Endothelial cell of umbilical vein (primary cell): ENCODE measurements around the gene PERCC1. TPM values are rescaled to one million over a fixed set of nuclear protein-coding genes. Genes with fewer than 3 reads are reported as not detected.

Experiments
- BruUV-seq: library from RNA; stranded (reverse); fragments of 400-500 nt; replicated peaks from 2 replicates; lab custom pipeline; 2021; lab: Mats Ljungman, UMichigan
- CTCF ChIA-PET: fragments of 300-600, 350-600 bp; sonication (Branson Sonifier 250); formaldehyde crosslinking; loops from one replicate; lab custom pipeline; 2021; ENCODE audit warnings: antibody characterized with exemption, inconsistent platforms; lab: Charles Lee
- POLR2A ChIA-PET: fragments of 300-600, 350-600 bp; sonication (Branson Sonifier 250); formaldehyde crosslinking; loops from one replicate; lab custom pipeline; 2021; ENCODE audit warnings: antibody characterized with exemption, inconsistent platforms; lab: Charles Lee
- DNase-seq: peaks from one replicate; pipeline ENCODE4 v3.0.0-alpha.2; 2011; ENCODE audit warnings: low read depth, low spot score
- FAIRE-seq: peaks from 2 replicates; lab custom pipeline; 2011; peaks lifted over from hg19 to GRCh38; lab: Jason Lieb, UNC
- H2AFZ ChIP-seq: 2 replicates; pipeline ENCODE4 v1.6.0; 2012; ENCODE audit warnings: low read depth, low read length, control low read depth, inconsistent platforms
- H3K27ac ChIP-seq: 2 replicates; pipeline ENCODE4 v1.5.1; 2011; ENCODE audit warnings: low read depth, mild to moderate bottlenecking, control low read depth, low read length, moderate library complexity; ENCODE audit not compliant: insufficient read depth
- H3K27me3 ChIP-seq, 2 experiments: 2 replicates each; pipeline versions ENCODE4 v1.6.0 to v1.6.1; 2011; ENCODE audit warnings: low read length in 2 of 2, mixed read lengths in 1 of 2; ENCODE audit not compliant: control insufficient read depth in 2 of 2, insufficient read depth in 2 of 2
- H3K36me3 ChIP-seq, 2 experiments: 2 replicates in 1 of 2; 3 replicates in 1 of 2; pipeline ENCODE4 v1.5.1; 2011; ENCODE audit warnings: low read length in 2 of 2, mild to moderate bottlenecking in 1 of 2, moderate library complexity in 1 of 2; ENCODE audit not compliant: control insufficient read depth in 2 of 2, insufficient read depth in 2 of 2; ENCODE audit errors: extremely low read depth in 1 of 2
- H3K4me1 ChIP-seq: 3 replicates; pipeline ENCODE4 v1.5.1; 2011; ENCODE audit warnings: mild to moderate bottlenecking, low read length; ENCODE audit not compliant: control insufficient read depth, insufficient read depth; ENCODE audit errors: extremely low read depth
- H3K4me2 ChIP-seq: 2 replicates; pipeline ENCODE4 v1.6.1; 2011; ENCODE audit warnings: low read length, control low read depth, mixed read lengths; ENCODE audit not compliant: insufficient read depth
- H3K4me3 ChIP-seq, 3 experiments: fragments of 200-600 bp in 1 of 3; sonication (generic), shearing (Covaris generic) in 1 of 3; replicated peaks in 1 of 3; 2 replicates each; pipeline ENCODE4 v1.5.1; 2011 to 2016; ENCODE audit warnings: control low read depth in 3 of 3, low read length in 3 of 3, mild to moderate bottlenecking in 2 of 3, inconsistent platforms in 1 of 3, low read depth in 1 of 3, moderate library complexity in 1 of 3; ENCODE audit not compliant: insufficient read depth in 1 of 3
- H3K79me2 ChIP-seq: 2 replicates; pipeline ENCODE4 v1.6.0; 2012; ENCODE audit warnings: low read length, inconsistent platforms; ENCODE audit not compliant: control insufficient read depth, insufficient read depth
- H3K9ac ChIP-seq: replicated peaks from 2 replicates; pipeline ENCODE3; 2011; ENCODE audit warnings: low read length, control low read depth; ENCODE audit not compliant: insufficient read depth; ENCODE audit errors: extremely low read depth
- H3K9me1 ChIP-seq: replicated peaks from 3 replicates; pipeline ENCODE4 v1.6.0; 2011; ENCODE audit warnings: mild to moderate bottlenecking, low read length; ENCODE audit not compliant: control insufficient read depth, insufficient read depth; ENCODE audit errors: extremely low read depth
- H3K9me3 ChIP-seq: replicated peaks from 2 replicates; pipeline ENCODE4 v1.5.1; 2012; ENCODE audit warnings: low read length, inconsistent platforms; ENCODE audit not compliant: control insufficient read depth, insufficient read depth
- H4K20me1 ChIP-seq: replicated peaks from 2 replicates; pipeline ENCODE3; 2011; ENCODE audit warnings: mild to moderate bottlenecking, low read length; ENCODE audit not compliant: control insufficient read depth, insufficient read depth; ENCODE audit errors: extremely low read depth
- CTCF ChIP-seq, 2 donors: IDR thresholded peaks; 1 replicate in 1 of 2; 2 replicates in 1 of 2; pipeline ENCODE4 v1.5.1; 2011; ENCODE audit warnings: low read length in 2 of 2, mild to moderate bottlenecking in 2 of 2, moderate library complexity in 2 of 2, control low read depth in 1 of 2, inconsistent platforms in 1 of 2, low read depth in 1 of 2; ENCODE audit not compliant: insufficient read depth in 1 of 2; ENCODE audit errors: extremely low read depth in 1 of 2
- EZH2 ChIP-seq: IDR thresholded peaks from 2 replicates; pipeline ENCODE4 v1.6.1; 2012; ENCODE audit warnings: borderline replicate concordance, low read depth, mild to moderate bottlenecking, moderate library complexity, low read length, inconsistent platforms; ENCODE audit not compliant: severe bottlenecking
- FOS ChIP-seq: IDR thresholded peaks from 2 replicates; pipeline ENCODE4 v1.6.1; 2011; ENCODE audit warnings: mild to moderate bottlenecking, low read length, moderate library complexity, borderline replicate concordance; ENCODE audit not compliant: insufficient read depth
- GATA2 ChIP-seq: IDR thresholded peaks from 2 replicates; pipeline ENCODE4 v1.7.0; 2011; ENCODE audit warnings: low read depth, mild to moderate bottlenecking, moderate library complexity, mixed read lengths, low read length; ENCODE audit not compliant: insufficient read length, insufficient read depth
- JUN ChIP-seq: IDR thresholded peaks from 2 replicates; pipeline ENCODE4 v1.6.1; 2011; ENCODE audit warnings: borderline replicate concordance, low read depth; ENCODE audit not compliant: insufficient read length, insufficient read depth
- MAX ChIP-seq: IDR thresholded peaks from 2 replicates; pipeline ENCODE4 v1.6.1; 2011; ENCODE audit not compliant: insufficient read depth, insufficient read length
- MYC ChIP-seq: IDR thresholded peaks from one replicate; pipeline ENCODE4 v1.6.1; 2011; ENCODE audit warnings: mild to moderate bottlenecking, low read depth, low read length
- POLR2A ChIP-seq: IDR thresholded peaks from 2 replicates; pipeline ENCODE4 v1.6.1; 2012; ENCODE audit warnings: low read depth, mild to moderate bottlenecking, control low read depth, low read length
- POLR2AphosphoS5 ChIP-seq: IDR thresholded peaks from 2 replicates; pipeline ENCODE4 v1.6.1; 2012; ENCODE audit warnings: low read depth, mild to moderate bottlenecking, control low read depth, low read length, moderate library complexity; ENCODE audit not compliant: insufficient read depth
- dilution Hi-C: fragments of 300-500 bp; cut with MboI; formaldehyde crosslinking; loops from one replicate; pipeline ENCODE4 v1.15.0; 2019; ENCODE audit warnings: low sequenced_read_pairs; ENCODE audit not compliant: extremely low pct_ligation_motif_present
- intact Hi-C: fragments of 100-400 bp; cut with micrococcal nuclease; formaldehyde crosslinking; loops from one replicate; pipeline ENCODE4 v1.10.0; 2022
- polyA plus RNA-seq, 4 experiments: library from polyadenylated mRNA; depleted of rRNA in 3 of 4; stranded (reverse) in 3 of 4; unstranded in 1 of 4; fragments of >200 nt; gene quantifications; 2 replicates each; pipeline versions ENCODE4 v1.2.1 to v1.2.3, GENCODE V29; 2011 to 2012; ENCODE audit warnings: missing spikeins in 1 of 4
- total RNA-seq: library from RNA; stranded (reverse); gene quantifications from 2 replicates; pipeline ENCODE4 v1.2.3, GENCODE V29; 2021

PERCC1 gene
- total and polyA plus RNA-seq, 2 donors (not counting 3 experiments of a cell fraction or from before 2014, with no cell fraction given), result not detected

- Histone ChIP-seq H3K4me3 (no peak overlapping the region), H4K20me1 (no peaks in the 10 kb centered on the region), H3K36me3 (peaks cover 0 to 22% of the 10 kb centered on the region in 2 experiments), H3K9me3 (no peaks in the 10 kb centered on the region), H3K79me2 (no peaks in the 10 kb centered on the region), H3K9me1 (no peaks in the 10 kb centered on the region), H3K27me3 (no peaks in the 10 kb centered on the region), H2AFZ (no peak overlapping the region), H3K4me2 (no peak overlapping the region), H3K27ac (no peak overlapping the region), H3K9ac (no peak overlapping the region), H3K4me1 (no peaks in the 10 kb centered on the region)
- BruUV-seq, result no TSS peak
- ChIA-PET POLR2A (no interaction called here), CTCF (interaction anchor here (1.3 kb wide), 1 partner anchor 29 kb away, joined by 4 read pairs; no protein-coding TSS in a partner anchor)
- no peak for TF ChIP-seq FOS
- TF ChIP-seq POLR2A, result no peak
- TF ChIP-seq CTCF (IDR thresholded peaks at IDR 0.05; ENCODE audit: extremely low read depth in 1 of 2, insufficient read depth in 1 of 2, low read depth in 1 of 2, low read length in 2 of 2), result no peak
- TF ChIP-seq MYC, result no peak
- no peak for TF ChIP-seq GATA2
- DNase-seq (no peak), FAIRE-seq (no peak)
- intact Hi-C loops (no loop called here), dilution Hi-C loops (no loop called here)
Measured at GRCh38 chr16:1392826-1393225, 38.1 kb upstream of the PERCC1 start.

DNA sequence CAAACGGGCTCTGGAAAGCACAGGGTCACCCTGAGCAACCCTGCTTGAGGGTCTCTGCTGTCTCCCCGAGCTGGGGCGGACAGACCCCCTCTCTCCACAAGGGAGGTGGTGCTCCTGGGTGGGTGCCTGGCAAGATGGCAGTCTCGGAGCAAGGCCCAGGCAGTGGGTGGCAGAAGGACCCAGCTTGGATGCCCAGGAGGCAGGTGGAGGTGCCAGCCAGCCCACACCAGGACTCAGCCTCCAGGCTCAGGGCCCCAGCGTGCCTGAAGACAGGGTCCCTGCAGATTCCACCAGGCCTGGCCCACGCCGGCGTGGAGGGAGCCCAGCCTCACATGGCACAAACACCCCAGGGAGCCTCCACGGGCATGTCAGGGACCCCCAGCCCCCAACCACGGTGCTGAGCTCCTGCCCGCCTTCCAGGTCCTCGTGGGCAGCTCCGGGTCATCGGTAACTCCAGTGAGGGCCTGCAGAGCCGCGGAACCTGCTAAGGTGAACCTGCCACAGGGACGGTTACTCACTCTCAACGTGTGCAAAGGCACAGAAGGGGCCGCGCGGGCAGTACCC is 37.2 kb upstream of the PERCC1 start:
- intact Hi-C loops, result no loop called here
- dilution Hi-C loops, result no loop called here
- no peaks in the 10 kb centered on the region for H3K9me3 ChIP-seq
- no peak overlapping the region for H3K4me2 ChIP-seq
- DNase-seq, result no peak
- no peak for FAIRE-seq
- H3K27me3 ChIP-seq, result no peaks in the 10 kb centered on the region
- H3K36me3 ChIP-seq, result peaks cover 0 to 25% of the 10 kb centered on the region in 2 experiments
- no peak overlapping the region for H2AFZ ChIP-seq
- ChIA-PET CTCF (interaction anchor here (1.3 kb wide), 1 partner anchor 30 kb away, joined by 4 read pairs; no protein-coding TSS in a partner anchor), POLR2A (no interaction called here)
- BruUV-seq, result no TSS peak
- H3K9me1 ChIP-seq, result no peaks in the 10 kb centered on the region
- no peak overlapping the region for H3K9ac ChIP-seq
- H3K79me2 ChIP-seq, result no peaks in the 10 kb centered on the region
- H4K20me1 ChIP-seq, result no peaks in the 10 kb centered on the region
- no peak overlapping the region for H3K27ac ChIP-seq
- TF ChIP-seq MYC (no peak), JUN (no peak), FOS (no peak), CTCF (IDR thresholded peaks at IDR 0.05; ENCODE audit: extremely low read depth in 1 of 2, insufficient read depth in 1 of 2, low read depth in 1 of 2, low read length in 2 of 2) (no peak), GATA2 (no peak), MAX (no peak), POLR2AphosphoS5 (no peak), EZH2 (no peak), POLR2A (no peak)
- no peaks in the 10 kb centered on the region for H3K4me1 ChIP-seq
- no peak overlapping the region for H3K4me3 ChIP-seq
